GM12872 (cell line): Measurements from ENCODE around the gene ARHGAP42.

Experiments used
- CTCF ChIP-seq: IDR thresholded peaks from 3 replicates; pipeline ENCODE4 v1.5.1; 2011; ENCODE audit warnings: low read depth, mild to moderate bottlenecking, low read length, moderate library complexity; ENCODE audit not compliant: insufficient read depth

The ARHGAP42 gene

GRCh38 chr11:100980156-100980555 is 293.1 kb downstream of the ARHGAP42 start:
- no peak for TF ChIP-seq CTCF

GRCh38 chr11:100981196-100981824 is 294.2 kb downstream of the ARHGAP42 start:
- no peak for TF ChIP-seq CTCF

- no peak for TF ChIP-seq CTCF
Observed at GRCh38 chr11:100984668-100985067, 297.6 kb downstream of the ARHGAP42 start.

GRCh38 chr11:100990931-100991330 is 303.8 kb downstream of the ARHGAP42 start:
- no peak for TF ChIP-seq CTCF

- no peak for TF ChIP-seq CTCF
Observed at GRCh38 chr11:100991541-100991940, 304.5 kb downstream of the ARHGAP42 start.

GRCh38 chr11:100994966-100995365 is 307.9 kb downstream of the ARHGAP42 start:
- no peak for TF ChIP-seq CTCF

GRCh38 chr11:100999756-101000155 is 312.7 kb downstream of the ARHGAP42 start:
- no peak for TF ChIP-seq CTCF
